ENCODE results near the gene LDOC1. TPM values are rescaled to one million over a fixed set of nuclear protein-coding genes. Genes with fewer than 3 reads are reported as not detected.
"Not testable (repeated sequence)": the region's sequence is repeated elsewhere in the genome, so short reads cannot be mapped to it uniquely, and the experiment has no call there.

The LDOC1 gene
- total RNA-seq, 1 experiment from 2014 or later: 49.5 TPM

GRCh38 chrX:141158084-141158483 is 18.8 kb downstream of the LDOC1 start:
- no peak overlapping the region for H3K27ac ChIP-seq
- H3F3A ChIP-seq (ENCODE audit: insufficient read depth, low read depth): no peaks in the 10 kb centered on the region
- no peaks in the 10 kb centered on the region for H3K79me2 ChIP-seq (ENCODE audit: low read depth)
- H3K4me3 ChIP-seq: no peak overlapping the region
- H3K9me3 ChIP-seq (ENCODE audit: insufficient read depth, low read depth): no peaks in the 10 kb centered on the region
- no peaks in the 10 kb centered on the region for H3K9me2 ChIP-seq (ENCODE audit: insufficient read depth)
- no peaks in the 10 kb centered on the region for H3K27me3 ChIP-seq (ENCODE audit: insufficient read depth, low read depth)
- TF ChIP-seq CTCF (conservative IDR thresholded peaks at IDR 0.05) (no peak), EZH2 (IDR thresholded peaks at IDR 0.05; ENCODE audit: low read depth) (no peak)
- no peaks in the 10 kb centered on the region for H4K20me1 ChIP-seq (ENCODE audit: insufficient read depth)
- no peak for DNase-seq
- no TSS peak for BruUV-seq (replicated peaks)
- H3K4me2 ChIP-seq: no peak overlapping the region
- ChIA-PET POLR2A (ENCODE audit: unreplicated experiment) (no interaction called here), CTCF (no interaction called here)
- intact Hi-C loops (cut with micrococcal nuclease; ENCODE audit: unreplicated experiment): no loop called here
- H2AFZ ChIP-seq: no peak overlapping the region
- H3K4me1 ChIP-seq (replicated peaks; ENCODE audit: insufficient read depth): no peaks in the 10 kb centered on the region
- no peaks in the 10 kb centered on the region for H3K36me3 ChIP-seq (ENCODE audit: low read depth)

GRCh38 chrX:141155231-141155630 is 21.7 kb downstream of the LDOC1 start:
- H3K27me3 ChIP-seq (ENCODE audit: insufficient read depth, low read depth); H3F3A ChIP-seq (ENCODE audit: insufficient read depth, low read depth); H3K4me2 ChIP-seq; H3K9me2 ChIP-seq (ENCODE audit: insufficient read depth); H2AFZ ChIP-seq; BruUV-seq (replicated peaks); H4K20me1 ChIP-seq (ENCODE audit: insufficient read depth); DNase-seq; H3K36me3 ChIP-seq (ENCODE audit: low read depth); H3K9me3 ChIP-seq (ENCODE audit: insufficient read depth, low read depth); H3K79me2 ChIP-seq (ENCODE audit: low read depth); POLR2A ChIA-PET (ENCODE audit: unreplicated experiment); H3K4me1 ChIP-seq (replicated peaks; ENCODE audit: insufficient read depth); H3K4me3 ChIP-seq; CTCF ChIA-PET; intact Hi-C loops (cut with micrococcal nuclease; ENCODE audit: unreplicated experiment); H3K27ac ChIP-seq: not testable (repeated sequence)

GRCh38 chrX:141142946-141143345 is 34.0 kb downstream of the LDOC1 start:
- Histone ChIP-seq H3K4me3 (no peak overlapping the region), H2AFZ (no peak overlapping the region)
- no TSS peak for BruUV-seq (replicated peaks)

More at GRCh38 chrX:141142946-141143345, 34.0 kb downstream of the LDOC1 start:
- POLR2A ChIA-PET (ENCODE audit: unreplicated experiment): no interaction called here
- Histone ChIP-seq H3K79me2 (ENCODE audit: low read depth) (no peaks in the 10 kb centered on the region), H3K4me1 (replicated peaks; ENCODE audit: insufficient read depth) (no peaks in the 10 kb centered on the region), H3K36me3 (ENCODE audit: low read depth) (no peaks in the 10 kb centered on the region), H3K27ac (no peak overlapping the region), H3K9me3 (ENCODE audit: insufficient read depth, low read depth) (no peaks in the 10 kb centered on the region; the same call in 1 of the 2 replicates), H3K4me2 (no peak overlapping the region), H3K27me3 (ENCODE audit: insufficient read depth, low read depth) (no peaks in the 10 kb centered on the region), H3K9me2 (ENCODE audit: insufficient read depth) (no peaks in the 10 kb centered on the region), H4K20me1 (ENCODE audit: insufficient read depth) (no peaks in the 10 kb centered on the region), H3F3A (ENCODE audit: insufficient read depth, low read depth) (no peaks in the 10 kb centered on the region)
- CTCF ChIA-PET: no interaction called here
- intact Hi-C loops (cut with micrococcal nuclease; ENCODE audit: unreplicated experiment): no loop called here
- TF ChIP-seq EZH2 (IDR thresholded peaks at IDR 0.05; ENCODE audit: low read depth) (no peak), CTCF (conservative IDR thresholded peaks at IDR 0.05) (no peak)
- DNase-seq: no peak

All from PC-9 (cell line).